GM18520 (cell line): Measurements from ENCODE around the gene CREB5.

ENCODE experiments used
- ATAC-seq: cut with Tn5 transposase; IDR thresholded peaks from one replicate; pipeline ENCODE4 v1.9.1; 2021; ENCODE audit not compliant: unreplicated experiment

Gene CREB5

DNA sequence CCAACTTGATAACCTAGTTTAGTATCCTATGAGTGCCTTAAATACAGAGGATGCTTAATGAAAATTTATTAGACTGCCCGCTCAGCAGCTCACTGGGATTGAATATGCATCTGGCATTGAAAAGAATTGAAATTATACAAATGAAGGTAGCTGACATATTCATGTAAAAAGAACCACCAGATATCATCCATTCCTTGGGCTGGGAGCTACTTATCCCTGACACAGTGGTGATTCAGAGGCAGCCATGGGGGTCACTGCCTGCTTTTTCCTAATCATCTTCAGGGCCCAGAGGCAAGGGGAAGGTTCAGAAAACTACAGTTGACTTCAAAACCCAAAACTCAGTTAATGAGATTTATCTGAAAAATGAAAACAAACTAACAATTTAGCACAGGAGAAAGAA, 424.9 kb downstream of the CREB5 start:
- ATAC-seq = no peak

DNA sequence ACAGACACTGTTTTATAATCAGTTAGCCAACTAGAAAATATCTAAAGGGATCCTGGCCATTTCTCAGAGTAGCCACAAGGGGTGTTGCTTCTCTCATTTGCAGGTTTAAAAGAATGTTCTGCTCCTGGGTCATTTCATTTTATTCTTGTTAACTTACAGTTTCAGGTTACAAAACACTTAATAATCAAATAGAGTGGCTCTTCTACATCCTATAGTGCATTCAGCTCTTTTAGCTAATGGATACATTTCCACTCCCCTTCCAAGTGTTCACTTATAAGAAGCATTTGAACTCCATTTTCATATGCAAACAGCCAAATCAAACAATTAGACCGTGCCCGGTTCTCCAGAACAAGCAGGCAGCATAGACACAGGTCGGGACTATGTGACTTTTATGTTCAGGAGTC, 428.3 kb downstream of the CREB5 start:
- ATAC-seq = no peak

DNA sequence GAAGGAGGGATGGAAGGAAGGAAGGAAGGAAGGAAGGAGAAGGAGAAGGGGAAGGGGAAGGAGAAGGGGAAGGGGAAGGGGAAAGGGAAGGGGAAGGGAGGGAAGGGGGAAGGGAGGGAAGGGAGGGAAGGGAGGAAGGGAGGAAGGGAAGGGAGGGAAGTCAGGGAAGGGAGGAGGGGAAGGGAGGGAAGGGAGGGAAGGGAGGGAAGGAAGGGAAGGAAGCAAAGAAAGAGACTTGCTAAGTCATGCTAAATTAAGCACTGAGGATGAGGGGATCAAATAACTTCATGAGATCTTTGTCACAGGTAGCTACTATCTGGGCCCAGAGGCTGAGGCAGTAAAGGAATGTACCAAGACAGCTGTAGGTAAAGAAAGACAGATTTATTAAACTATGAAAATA, 429.4 kb downstream of the CREB5 start:
- no peak for ATAC-seq

DNA sequence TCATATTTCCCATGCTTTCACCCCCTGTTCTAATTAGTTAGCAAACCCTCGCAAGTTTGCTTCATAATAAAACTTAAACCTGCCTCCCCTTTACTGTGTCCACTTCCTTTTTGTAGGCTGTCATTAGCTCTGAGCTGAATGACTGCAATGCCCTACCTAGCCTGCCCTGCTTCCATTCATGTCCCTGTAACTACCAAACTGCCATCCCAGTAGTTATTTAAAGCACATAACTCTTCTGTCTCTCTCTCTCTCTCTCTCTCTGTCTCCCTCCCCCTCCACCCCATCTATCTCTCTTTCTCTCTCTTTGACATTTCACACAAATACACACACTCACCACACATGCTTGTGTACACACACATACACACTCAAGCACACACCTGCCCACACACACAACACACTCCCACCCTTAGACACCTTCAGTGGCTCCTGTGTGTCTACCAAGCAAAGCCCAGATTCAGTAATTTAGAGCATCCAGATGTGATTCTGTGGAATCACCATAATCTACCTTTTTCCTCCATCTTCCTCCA, 430.5 kb downstream of the CREB5 start:
- no peak for ATAC-seq

DNA sequence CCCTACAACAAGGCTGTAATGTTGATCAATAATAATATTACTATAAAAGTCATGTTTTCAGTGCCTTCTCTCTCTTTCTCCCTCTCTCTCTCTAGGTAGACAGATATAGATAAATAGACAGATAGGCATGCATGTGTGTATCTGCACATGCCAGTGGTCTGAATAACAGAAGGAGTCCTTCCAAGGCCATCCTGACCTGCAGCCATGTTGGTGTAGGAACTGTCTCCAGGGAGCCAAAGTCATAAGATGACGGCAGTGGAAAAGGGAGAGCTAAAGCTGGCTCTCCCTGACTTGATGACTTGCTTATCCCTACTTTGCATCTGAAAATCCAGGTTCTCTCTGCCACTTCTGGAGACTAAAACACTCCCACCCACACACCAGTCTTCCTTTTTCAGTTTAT, 432.8 kb downstream of the CREB5 start:
- ATAC-seq = no peak

DNA sequence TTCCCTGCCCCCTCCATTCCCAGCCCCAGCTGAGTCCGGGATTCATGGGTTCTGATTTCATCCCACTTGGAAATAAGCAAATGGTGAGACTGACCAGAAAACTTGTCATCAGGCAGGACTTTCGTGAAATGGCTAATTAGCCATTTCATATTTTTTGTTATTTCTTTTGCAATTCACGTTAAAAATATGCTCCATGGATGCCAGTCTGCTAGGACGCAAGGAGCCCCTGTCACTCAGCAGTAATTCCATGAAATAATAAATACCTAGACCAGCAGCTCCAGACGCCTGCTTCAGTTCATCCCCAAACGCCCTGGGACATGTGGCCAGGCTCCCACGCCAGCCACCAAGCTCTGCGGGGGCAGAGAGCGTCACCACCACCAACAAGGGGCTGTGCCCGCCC, 434.9 kb downstream of the CREB5 start:
- ATAC-seq = no peak

DNA sequence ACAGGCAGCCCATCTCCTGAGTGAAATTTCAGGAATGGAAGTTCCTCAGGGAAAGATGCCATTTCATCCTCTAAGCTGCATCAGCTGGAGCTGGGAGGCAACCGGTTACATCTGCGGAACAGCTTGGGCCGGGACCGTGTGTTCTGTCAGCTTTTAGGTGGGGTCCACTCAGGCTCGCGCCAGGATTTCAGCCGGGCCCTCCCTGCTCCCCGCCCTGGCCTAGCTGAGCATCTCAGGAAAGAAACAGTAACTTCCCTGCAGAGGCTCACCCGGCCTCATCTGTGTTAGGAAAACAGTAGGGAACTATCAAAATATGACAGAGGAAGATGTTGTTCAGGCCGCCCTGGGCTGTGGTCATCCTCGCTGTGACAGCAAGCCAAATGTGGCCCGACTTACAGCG, 435.4 kb downstream of the CREB5 start:
- ATAC-seq = no peak

DNA sequence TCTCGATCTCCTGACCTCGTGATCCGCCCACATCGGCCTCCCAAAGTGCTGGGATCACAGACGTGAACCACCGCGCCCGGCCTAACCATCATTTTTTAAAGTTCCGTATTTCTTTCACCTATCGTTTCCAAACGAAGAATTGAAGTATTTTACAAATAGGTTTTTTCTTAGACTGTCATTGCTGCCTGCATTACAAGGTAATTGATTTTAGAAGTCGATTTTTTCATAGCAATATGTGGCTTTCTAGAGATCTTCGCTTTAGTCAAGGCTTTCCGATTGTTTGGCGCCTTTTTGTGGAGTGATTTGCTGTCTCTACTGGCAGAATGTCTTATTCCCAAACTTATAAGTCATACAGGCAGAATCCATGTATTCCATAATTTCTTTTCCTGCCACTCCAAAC, 436.6 kb downstream of the CREB5 start:
- no peak for ATAC-seq

DNA sequence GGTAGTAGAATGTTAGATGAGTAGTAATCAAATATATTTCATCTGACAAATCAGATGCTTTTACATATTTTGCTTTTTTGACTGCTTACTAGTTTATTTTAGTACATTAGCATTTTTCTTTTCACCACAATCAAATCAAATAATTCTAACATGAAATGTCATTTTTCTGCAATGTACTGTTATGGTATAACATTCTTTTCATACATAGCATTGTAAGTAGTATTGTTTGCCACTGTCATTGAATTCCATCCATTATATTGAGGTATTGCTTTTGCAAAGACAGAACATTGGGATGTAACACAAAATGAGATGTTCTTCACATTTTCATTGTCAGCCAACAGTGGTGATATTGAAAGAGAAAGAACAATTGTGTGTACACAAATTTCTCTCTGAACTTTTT, 438.4 kb downstream of the CREB5 start:
- no peak for ATAC-seq

DNA sequence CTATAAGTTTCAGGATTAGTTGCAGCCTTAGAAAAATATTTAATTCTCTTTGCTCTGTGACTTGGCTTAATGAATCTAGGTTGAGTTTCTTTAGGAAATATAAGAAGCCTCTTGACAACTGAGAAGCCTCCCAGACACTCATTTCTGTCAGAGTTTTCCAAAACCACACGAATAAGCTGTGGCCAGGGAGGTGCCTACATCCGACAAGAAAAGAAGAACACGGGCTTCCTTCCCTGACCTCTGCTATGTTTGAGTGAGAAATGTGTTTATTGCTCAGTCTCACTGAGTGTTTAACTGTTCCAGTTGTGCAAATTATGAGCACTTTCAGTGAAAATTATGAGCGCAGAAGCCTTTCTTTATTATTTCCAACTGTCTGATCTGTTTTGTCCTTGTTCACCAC, 440.8 kb downstream of the CREB5 start:
- no peak for ATAC-seq

DNA sequence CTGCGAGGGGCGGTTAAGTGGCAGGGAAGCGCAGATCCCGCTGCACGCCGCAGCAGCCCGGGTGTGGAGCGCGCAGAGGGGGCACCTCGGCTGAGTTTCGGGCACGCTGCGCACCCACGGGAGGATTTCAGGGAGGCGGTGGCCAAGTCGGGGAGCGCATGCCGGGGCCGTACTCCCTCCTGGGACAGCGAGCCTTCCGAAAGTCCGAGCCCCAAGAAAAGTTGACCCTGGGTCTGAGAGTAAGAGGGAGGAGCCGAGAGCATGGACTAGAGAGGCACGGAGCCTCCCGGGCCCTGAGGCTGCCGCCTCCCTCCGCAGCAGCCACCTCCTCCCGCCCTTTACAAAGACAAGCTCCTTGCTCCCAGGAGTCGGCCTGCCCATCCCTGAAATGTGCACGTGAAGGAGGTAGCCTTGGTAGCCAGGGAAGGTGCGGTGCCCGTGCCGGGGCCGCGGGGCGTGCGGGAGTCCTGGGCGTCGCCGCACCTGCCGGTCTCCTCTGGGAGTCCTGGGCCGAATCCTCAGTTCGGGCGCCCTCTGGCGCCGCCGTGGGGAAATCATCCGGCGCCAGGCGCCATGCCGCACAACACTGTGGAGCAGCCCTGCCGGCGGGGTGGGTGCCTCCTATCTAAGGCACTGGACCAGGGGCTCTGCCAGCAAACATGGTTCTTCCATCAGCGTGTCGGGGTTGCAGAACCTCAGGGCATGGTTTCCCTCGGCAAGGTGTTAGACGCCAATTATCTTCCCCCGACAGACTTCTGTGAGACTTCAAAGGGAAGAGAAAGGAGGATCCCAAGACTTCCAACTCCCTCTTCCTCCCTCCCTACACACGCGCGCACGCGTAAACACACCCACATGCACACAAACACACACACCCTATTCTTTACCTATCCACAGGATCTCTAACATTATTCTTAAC, 441.8 kb downstream of the CREB5 start:
- peak; percentile 87 for ATAC-seq

DNA sequence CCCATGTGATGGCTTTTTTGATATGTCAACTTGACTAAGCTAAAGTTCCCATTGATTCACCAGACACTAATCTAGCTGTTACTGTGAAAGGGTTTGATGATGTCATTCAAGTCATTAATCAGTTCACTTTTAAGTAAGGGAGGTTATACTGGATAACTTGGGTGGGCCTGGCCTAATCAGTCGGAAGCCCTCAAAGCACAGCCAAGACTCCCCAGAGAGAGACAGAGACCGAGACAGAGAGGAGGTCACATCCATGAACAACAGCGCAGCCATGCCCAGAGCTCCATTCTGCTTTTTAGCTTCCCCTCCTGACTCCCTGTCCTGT, 442.4 kb downstream of the CREB5 start:
- ATAC-seq = no peak

DNA sequence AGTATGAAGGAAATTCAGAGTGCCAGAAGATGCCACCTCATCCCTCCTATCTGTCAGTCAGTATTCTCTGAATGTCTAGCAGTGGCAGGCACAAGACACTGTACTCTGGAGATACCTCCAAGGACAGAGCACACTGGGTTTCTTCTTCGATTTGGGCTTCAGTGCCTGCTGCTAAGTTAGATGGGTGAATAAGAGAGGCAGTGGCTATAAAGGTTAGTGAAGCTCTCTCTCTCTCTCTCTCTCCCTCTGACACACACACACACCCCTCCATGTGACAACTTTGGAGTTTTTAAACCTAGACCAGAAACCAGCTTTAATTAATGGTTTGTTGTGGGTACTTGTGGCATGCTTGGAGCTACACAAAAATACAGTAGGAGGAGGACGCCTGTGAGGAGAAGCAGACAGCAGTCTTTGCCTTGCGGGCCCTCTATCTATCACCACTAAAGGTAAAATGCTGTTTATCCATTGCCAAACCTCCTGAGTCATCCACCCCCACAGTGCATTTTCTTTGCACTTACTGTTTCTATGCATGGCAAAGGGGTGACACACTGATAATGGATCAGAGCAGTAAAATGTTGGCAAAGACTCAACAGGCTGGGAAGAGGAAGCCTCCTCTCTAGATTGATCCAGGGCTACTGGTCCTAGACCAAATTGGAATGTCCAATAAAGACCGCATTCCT, 443.4 kb downstream of the CREB5 start:
- no peak for ATAC-seq

DNA sequence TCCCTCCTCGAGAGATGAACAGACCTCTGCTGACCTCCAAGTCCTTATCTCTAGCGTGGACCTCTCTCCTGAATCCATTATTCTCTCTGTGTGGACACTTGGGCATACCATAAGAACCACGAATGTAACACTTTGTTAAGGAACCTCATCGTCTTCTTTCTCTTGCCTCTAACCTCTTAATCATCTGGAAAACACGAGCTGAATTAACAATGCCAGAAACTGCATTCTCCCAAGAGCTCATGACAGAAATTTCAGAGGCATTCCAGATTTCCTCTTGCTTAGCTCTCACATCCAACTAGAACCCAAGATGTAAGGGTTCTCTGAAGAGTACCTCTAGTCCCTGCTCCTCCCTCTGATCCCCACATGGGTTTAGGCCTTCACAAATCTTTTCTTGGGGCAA, 444.3 kb downstream of the CREB5 start:
- no peak for ATAC-seq

DNA sequence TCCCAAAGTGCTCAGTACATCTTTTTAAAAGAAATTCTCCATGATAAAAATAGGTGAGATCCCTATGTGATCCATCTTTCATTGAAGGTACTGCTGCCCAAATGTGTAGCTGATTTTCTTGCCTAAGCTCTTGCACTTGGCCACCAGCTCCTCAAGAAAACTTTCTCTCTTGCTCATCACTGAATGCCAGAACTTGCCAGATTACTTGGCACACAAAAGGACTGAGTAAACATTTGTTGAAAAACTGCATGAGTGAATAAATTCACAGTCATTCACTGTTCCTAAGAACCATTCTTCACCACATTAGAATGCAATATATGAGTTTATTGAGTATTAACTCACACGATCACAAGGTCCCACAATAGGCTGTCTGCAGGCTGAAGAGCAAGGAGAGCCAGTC, 445.9 kb downstream of the CREB5 start:
- ATAC-seq = no peak

DNA sequence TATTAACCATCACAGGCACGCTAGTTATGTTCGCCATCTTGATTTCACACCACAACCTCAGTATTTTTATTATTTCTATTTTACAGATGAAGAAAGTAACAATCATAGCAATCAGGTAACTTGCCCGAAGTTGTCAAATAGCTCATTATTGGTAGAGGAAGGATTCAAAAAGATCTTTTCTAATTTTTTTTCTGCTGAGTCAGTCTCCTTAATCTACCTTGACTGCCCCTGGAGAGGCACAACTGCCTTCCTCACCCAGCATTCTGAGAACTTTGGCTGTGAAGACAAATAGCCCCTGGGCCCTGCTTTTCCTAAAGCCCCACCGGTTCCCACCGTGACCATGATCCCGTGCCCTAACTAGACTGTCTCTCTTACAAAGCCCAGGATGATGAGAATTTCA, 446.6 kb downstream of the CREB5 start:
- ATAC-seq = no peak

DNA sequence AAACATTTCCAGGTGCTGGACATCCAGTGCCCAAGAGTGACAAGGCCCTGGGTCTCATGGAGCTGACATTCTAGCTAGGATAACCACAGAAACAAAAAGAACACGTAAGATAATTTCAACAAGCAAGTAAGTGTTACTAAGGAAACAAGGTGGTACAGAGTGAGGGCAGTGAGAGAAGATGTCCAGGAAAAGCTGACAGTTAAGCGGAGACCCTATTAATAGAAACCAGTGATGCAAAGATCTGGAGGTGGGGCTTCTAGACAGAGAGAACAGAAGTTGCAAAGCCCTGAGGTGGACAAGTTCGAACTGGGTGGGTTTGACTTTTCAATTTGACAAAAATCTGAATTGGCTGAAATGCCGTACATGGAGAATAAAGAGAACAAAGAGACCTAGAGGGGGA, 449.5 kb downstream of the CREB5 start:
- no peak for ATAC-seq

DNA sequence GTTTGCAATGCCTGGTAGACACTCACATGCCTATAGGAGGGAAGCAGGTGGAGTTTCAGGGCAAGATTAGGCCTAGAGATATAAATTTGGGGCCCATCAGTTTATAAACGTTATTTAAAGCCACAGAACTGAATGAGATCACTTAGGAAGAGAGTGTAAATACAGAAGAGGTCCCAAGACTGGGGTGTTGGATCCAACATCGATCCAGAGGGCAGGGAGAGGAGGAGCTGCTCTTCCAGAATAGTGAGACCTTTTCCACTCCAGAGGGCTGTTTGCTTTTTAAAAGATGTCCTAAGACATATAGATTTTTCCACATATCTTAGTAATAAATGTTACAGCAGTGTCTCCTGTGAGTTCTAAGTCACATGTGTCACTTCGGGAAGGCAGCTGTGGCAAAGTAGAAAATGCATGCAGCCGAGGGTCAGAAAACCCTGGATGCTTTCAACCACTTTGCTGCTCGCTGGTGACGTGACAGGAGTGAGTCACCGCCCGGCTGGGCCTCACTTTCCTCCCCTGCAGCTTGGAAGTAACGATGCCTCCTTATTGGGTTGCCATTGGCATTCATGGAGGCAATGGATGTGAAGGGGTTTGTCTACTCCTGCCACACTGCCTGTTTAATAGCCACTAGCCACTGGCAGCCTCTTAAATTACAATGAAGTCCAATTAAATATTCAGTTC, 450.4 kb downstream of the CREB5 start:
- ATAC-seq = no peak

DNA sequence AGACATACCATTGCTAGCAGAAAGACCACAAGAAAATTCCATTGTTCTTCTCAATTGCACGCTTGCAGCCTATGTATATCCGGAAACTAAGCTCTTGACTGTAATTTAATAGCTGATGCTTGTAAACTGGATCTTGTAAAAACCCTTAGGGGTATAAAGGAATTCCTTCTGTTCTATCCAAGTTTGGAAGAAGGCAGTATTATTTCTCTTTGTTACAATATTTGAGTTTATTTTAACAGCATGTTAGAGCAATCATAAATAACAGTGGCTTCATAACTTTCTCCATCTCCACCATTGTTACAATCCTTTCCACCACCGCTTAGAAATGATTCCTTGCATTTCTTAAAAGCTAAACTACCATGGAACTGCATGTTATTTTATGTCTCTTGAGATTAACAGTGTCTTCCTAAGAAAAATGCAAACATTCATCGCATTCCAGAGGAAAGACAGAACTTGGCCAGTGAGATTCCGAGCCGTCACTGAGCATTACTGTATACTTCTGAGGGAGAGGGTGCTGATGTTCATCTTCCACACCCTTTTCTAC, 453.4 kb downstream of the CREB5 start:
- ATAC-seq = no peak

DNA sequence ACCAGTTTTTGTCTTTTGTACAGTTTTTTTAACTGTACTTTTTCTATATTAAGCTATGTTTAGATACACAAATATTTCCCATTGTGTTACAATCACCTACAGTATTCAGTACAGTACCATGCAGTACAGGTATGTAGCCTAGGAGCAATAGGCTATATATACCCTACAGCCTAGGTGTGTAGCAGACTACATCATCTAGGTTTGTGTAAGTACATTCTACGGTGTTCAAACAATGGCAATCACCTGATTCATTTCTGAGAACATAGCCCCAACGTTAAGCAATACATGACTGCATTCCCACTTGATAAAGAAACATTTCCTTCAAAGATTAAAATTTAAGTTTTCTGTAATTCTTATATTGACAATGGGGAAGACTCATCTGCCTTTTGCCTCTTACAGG, 456.4 kb downstream of the CREB5 start:
- no peak for ATAC-seq

DNA sequence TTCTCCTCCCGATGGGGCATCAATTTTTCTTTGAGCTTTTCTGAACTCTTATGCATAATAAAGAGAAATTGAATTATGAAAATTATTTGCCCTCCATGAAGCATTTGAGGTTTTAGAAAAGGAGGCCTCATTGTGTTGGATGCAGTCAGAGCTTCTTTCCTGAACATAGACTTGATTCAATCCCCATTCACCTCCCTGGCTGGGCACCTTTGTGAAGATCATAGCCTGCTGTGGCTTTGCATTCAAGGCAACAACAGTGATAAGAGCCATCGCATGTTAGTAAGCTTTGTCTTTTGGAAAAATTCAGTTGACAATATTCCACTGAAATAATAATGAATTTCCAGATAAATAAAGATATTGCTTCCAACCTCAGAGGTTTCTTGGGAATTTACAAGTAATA, 458.8 kb downstream of the CREB5 start:
- no peak for ATAC-seq

DNA sequence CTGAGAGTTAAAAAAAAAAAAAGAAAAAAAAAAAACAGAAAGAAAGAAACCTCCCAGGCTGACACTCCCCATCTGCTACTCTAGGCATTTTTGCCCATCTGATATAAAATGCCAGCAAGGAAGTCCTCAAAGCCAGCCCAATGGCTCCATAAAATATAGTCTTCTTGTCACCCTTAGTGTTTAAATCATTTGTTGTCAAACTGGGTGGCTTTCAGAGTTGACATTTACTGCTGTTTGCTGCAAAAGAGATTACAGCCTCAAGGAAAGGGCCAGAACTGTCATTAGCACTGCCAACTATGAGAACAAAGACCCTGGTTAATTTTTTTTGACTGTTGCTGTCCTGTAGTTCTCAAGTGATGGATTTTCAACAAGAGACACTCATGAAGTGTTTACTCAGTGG, 459.3 kb downstream of the CREB5 start:
- ATAC-seq = no peak
